ENCODE data around the gene RPN2. TPM values are rescaled to one million over a fixed set of nuclear protein-coding genes. Genes with fewer than 3 reads are reported as not detected.

RPN2 gene
- polyA plus RNA-seq, 1 experiment: 834 TPM

GRCh38 chr20:37243937-37244571 is 64.9 kb downstream of the RPN2 start:
- H3K27me3 ChIP-seq (ENCODE audit: control insufficient read depth, insufficient read depth, low read length): no peaks in the 10 kb centered on the region
- TF ChIP-seq CTCF (IDR thresholded peaks at IDR 0.05; ENCODE audit: insufficient read depth, low read depth, low read length): no peak
- no peak for DNase-seq (ENCODE audit: low read depth)
- POLR2A ChIA-PET: no interaction called here
- H3K4me3 ChIP-seq (ENCODE audit: low read depth, low read length): no peak overlapping the region
- CTCF ChIA-PET: interaction anchor here (1.5 kb wide), 1 partner anchor 12 kb away, joined by 5 read pairs; no protein-coding TSS in a partner anchor
- H3K36me3 ChIP-seq (ENCODE audit: control insufficient read depth, insufficient read depth, low read length): peaks cover 5% of the 10 kb centered on the region

GRCh38 chr20:37244572-37244957 is 65.4 kb downstream of the RPN2 start:
- CTCF ChIA-PET: interaction anchor here (1.5 kb wide), 1 partner anchor 11 kb away, joined by 5 read pairs; no protein-coding TSS in a partner anchor
- Histone ChIP-seq H3K27me3 (ENCODE audit: control insufficient read depth, insufficient read depth, low read length) (no peaks in the 10 kb centered on the region), H3K36me3 (ENCODE audit: control insufficient read depth, insufficient read depth, low read length) (peaks cover 5% of the 10 kb centered on the region), H3K4me3 (ENCODE audit: low read depth, low read length) (no peak overlapping the region)
- no peak for DNase-seq (ENCODE audit: low read depth)
- POLR2A ChIA-PET: no interaction called here
- no peak for TF ChIP-seq CTCF (IDR thresholded peaks at IDR 0.05; ENCODE audit: insufficient read depth, low read depth, low read length)

GRCh38 chr20:37245216-37246150 is 66.4 kb downstream of the RPN2 start:
- no peaks in the 10 kb centered on the region for H3K27me3 ChIP-seq (ENCODE audit: control insufficient read depth, insufficient read depth, low read length)
- no peak for TF ChIP-seq CTCF (IDR thresholded peaks at IDR 0.05; ENCODE audit: insufficient read depth, low read depth, low read length)
- H3K4me3 ChIP-seq (ENCODE audit: low read depth, low read length): no peak overlapping the region
- ChIA-PET CTCF (interaction anchor here (1.5 kb wide), 2 partner anchors 10 to 23 kb away, joined by 3 to 5 read pairs; no protein-coding TSS in a partner anchor), POLR2A (no interaction called here)
- peaks cover 3% of the 10 kb centered on the region for H3K36me3 ChIP-seq (ENCODE audit: control insufficient read depth, insufficient read depth, low read length)
- no peak for DNase-seq (ENCODE audit: low read depth)

GRCh38 chr20:37246736-37247135 is 67.6 kb downstream of the RPN2 start:
- DNase-seq (ENCODE audit: low read depth): no peak
- CTCF ChIA-PET: interaction anchor here (1.3 kb wide), 1 partner anchor 19 kb away, joined by 4 read pairs; no protein-coding TSS in a partner anchor
- POLR2A ChIA-PET: no interaction called here
- Histone ChIP-seq H3K4me3 (ENCODE audit: low read depth, low read length) (no peak overlapping the region), H3K27me3 (ENCODE audit: control insufficient read depth, insufficient read depth, low read length) (no peaks in the 10 kb centered on the region), H3K36me3 (ENCODE audit: control insufficient read depth, insufficient read depth, low read length) (peaks cover 3% of the 10 kb centered on the region; the same call in 1 of the 2 replicates)
- TF ChIP-seq CTCF (IDR thresholded peaks at IDR 0.05; ENCODE audit: insufficient read depth, low read depth, low read length): no peak

GRCh38 chr20:37247547-37247946 is 68.4 kb downstream of the RPN2 start:
- DNase-seq (ENCODE audit: low read depth): no peak
- Histone ChIP-seq H3K27me3 (ENCODE audit: control insufficient read depth, insufficient read depth, low read length) (no peaks in the 10 kb centered on the region), H3K36me3 (ENCODE audit: control insufficient read depth, insufficient read depth, low read length) (peaks cover 3% of the 10 kb centered on the region; the same call in 1 of the 2 replicates), H3K4me3 (ENCODE audit: low read depth, low read length) (no peak overlapping the region)
- CTCF ChIA-PET: interaction anchor here (1.3 kb wide), 1 partner anchor 18 kb away, joined by 4 read pairs; no protein-coding TSS in a partner anchor
- no peak for TF ChIP-seq CTCF (IDR thresholded peaks at IDR 0.05; ENCODE audit: insufficient read depth, low read depth, low read length)
- POLR2A ChIA-PET: no interaction called here
